NT2/D1 (cell line): ENCODE data around the gene AK4.

Experiments
- SUZ12 ChIP-seq: IDR thresholded peaks from 2 replicates; pipeline ENCODE4 v1.6.1; 2011; ENCODE audit not compliant: insufficient read length, insufficient read depth; ENCODE audit errors: extremely low read depth
- YY1 ChIP-seq: IDR thresholded peaks from 2 replicates; pipeline ENCODE4 v1.6.1; 2011; ENCODE audit not compliant: insufficient read length, insufficient read depth

DNA sequence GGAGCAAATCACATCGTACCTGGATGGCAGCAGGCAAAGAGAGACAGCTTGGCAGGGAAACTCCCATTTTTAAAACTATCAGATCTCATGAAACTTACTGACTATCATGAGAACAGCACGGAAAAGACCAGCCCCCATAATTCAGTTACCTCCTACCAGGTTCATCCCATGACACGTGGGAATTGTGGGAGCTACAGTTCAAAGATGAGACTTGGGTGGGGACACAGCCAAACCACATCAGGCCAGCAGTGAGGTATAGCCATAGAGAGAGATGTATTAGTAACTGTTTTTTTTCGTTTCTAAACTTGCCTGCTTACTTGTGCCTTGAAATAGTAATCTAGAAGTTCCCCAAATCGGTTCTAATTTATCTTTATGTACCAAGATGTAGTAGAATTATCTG, 48.9 kb downstream of the AK4 start:
- TF ChIP-seq YY1 (no peak), SUZ12 (no peak)
